ENCODE results near the gene UNC93A. TPM values are rescaled to one million over a fixed set of nuclear protein-coding genes. Genes with fewer than 3 reads are reported as not detected.

The UNC93A gene
- total RNA-seq, 2 experiments from 2014 or later: not detected

DNA sequence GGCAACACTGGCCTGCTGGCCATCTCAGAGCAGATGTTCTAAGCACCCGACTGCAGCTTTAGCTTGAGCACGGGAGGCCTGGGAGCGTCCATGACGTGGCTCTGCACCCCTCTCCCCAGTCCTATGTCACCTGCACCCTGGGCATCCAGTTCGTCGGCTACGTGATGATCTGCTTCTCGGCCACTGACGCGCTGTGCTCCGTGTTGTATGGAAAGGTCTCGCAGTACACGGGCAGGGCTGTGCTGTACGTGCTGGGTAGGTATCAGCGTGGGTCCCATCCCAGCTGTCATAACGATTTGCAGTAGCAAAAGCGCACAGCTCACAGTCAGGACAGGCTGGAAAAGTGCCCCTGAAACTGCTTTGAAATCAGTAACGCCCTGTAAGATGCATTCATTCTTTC is 14.7 kb downstream of the UNC93A start:
- TF ChIP-seq, protein P1, sequence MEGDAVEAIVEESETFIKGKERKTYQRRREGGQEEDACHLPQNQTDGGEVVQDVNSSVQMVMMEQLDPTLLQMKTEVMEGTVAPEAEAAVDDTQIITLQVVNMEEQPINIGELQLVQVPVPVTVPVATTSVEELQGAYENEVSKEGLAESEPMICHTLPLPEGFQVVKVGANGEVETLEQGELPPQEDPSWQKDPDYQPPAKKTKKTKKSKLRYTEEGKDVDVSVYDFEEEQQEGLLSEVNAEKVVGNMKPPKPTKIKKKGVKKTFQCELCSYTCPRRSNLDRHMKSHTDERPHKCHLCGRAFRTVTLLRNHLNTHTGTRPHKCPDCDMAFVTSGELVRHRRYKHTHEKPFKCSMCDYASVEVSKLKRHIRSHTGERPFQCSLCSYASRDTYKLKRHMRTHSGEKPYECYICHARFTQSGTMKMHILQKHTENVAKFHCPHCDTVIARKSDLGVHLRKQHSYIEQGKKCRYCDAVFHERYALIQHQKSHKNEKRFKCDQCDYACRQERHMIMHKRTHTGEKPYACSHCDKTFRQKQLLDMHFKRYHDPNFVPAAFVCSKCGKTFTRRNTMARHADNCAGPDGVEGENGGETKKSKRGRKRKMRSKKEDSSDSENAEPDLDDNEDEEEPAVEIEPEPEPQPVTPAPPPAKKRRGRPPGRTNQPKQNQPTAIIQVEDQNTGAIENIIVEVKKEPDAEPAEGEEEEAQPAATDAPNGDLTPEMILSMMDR (conservative IDR thresholded peaks at IDR 0.05; ENCODE audit: low read length): no peak
- no peak for TF ChIP-seq EZH2phosphoT487 (IDR thresholded peaks at IDR 0.05; ENCODE audit: borderline replicate concordance, low read depth, low read length)
- Histone ChIP-seq H3K4me3 (ENCODE audit: low read depth, low read length, poor library complexity, severe bottlenecking) (no peak overlapping the region), H3K9me3 (ENCODE audit: low read length) (no peaks in the 10 kb centered on the region), H2AFZ (ENCODE audit: low read length) (no peak overlapping the region), H3K27ac (ENCODE audit: low read depth, low read length, poor library complexity, severe bottlenecking) (no peak overlapping the region), H4K20me1 (ENCODE audit: insufficient read depth, low read length) (no peaks in the 10 kb centered on the region), H3K79me2 (ENCODE audit: insufficient read depth, low read depth, low read length) (no peaks in the 10 kb centered on the region), H3K36me3 (ENCODE audit: insufficient read depth, low read length) (no peaks in the 10 kb centered on the region), H3K4me2 (ENCODE audit: low read length) (no peak overlapping the region), H3K9me2 (ENCODE audit: insufficient read depth, low read length) (no peaks in the 10 kb centered on the region), H3K4me1 (ENCODE audit: insufficient read depth, low read length, poor library complexity, severe bottlenecking) (no peaks in the 10 kb centered on the region)
- CTCF ChIA-PET (ENCODE audit: unreplicated experiment): no interaction called here
- intact Hi-C loops (cut with micrococcal nuclease; ENCODE audit: unreplicated experiment): no loop called here
- POLR2A ChIA-PET: no interaction called here
- DNase-seq (ENCODE audit: low spot score): no peak
- BruUV-seq (replicated peaks): no TSS peak

DNA sequence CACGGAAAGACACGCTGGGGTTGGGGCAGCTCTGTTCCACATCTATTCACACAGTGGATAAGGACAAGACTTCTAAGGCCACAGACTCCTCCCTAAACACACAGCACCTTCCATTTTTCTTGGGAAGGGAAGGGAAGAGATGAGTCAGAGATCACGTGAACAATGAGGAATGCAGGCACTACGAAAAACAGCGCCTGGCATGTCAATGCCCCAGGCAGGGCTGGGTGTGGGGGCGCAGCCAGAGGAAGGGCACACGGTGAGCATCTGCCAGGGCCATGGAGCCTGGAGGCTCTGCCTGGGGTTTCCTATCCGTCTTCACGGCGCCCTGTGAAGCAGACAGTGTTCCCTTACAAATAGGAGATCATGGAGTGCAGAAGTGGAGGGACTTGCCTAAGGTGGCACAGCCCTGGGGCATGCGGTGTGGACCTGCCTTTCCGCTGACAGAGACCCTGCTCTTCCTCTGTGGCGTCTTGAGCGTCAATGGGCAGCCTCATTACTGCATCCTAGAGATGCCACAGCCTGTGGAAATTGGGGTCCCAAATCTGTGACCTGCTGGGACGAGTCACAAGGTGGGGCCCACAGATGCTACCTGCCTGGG is 15.4 kb downstream of the UNC93A start:
- H3K36me3 ChIP-seq (ENCODE audit: insufficient read depth, low read length): no peaks in the 10 kb centered on the region
- ChIA-PET CTCF (ENCODE audit: unreplicated experiment) (no interaction called here), POLR2A (no interaction called here)
- intact Hi-C loops (cut with micrococcal nuclease; ENCODE audit: unreplicated experiment): no loop called here
- BruUV-seq (replicated peaks): no TSS peak
- H3K4me1 ChIP-seq (ENCODE audit: insufficient read depth, low read length, poor library complexity, severe bottlenecking): no peaks in the 10 kb centered on the region
- TF ChIP-seq EZH2phosphoT487 (IDR thresholded peaks at IDR 0.05; ENCODE audit: borderline replicate concordance, low read depth, low read length): no peak
- TF ChIP-seq, protein P1 (conservative IDR thresholded peaks at IDR 0.05; ENCODE audit: low read length): no peak
- no peaks in the 10 kb centered on the region for H3K9me3 ChIP-seq (ENCODE audit: low read length)
- no peak overlapping the region for H3K4me2 ChIP-seq (ENCODE audit: low read length)
- H4K20me1 ChIP-seq (ENCODE audit: insufficient read depth, low read length): no peaks in the 10 kb centered on the region
- H2AFZ ChIP-seq (ENCODE audit: low read length): no peak overlapping the region
- no peaks in the 10 kb centered on the region for H3K79me2 ChIP-seq (ENCODE audit: insufficient read depth, low read depth, low read length)
- H3K4me3 ChIP-seq (ENCODE audit: low read depth, low read length, poor library complexity, severe bottlenecking): no peak overlapping the region
- no peak for DNase-seq (ENCODE audit: low spot score)
- no peaks in the 10 kb centered on the region for H3K9me2 ChIP-seq (ENCODE audit: insufficient read depth, low read length)
- H3K27ac ChIP-seq (ENCODE audit: low read depth, low read length, poor library complexity, severe bottlenecking): no peak overlapping the region

DNA sequence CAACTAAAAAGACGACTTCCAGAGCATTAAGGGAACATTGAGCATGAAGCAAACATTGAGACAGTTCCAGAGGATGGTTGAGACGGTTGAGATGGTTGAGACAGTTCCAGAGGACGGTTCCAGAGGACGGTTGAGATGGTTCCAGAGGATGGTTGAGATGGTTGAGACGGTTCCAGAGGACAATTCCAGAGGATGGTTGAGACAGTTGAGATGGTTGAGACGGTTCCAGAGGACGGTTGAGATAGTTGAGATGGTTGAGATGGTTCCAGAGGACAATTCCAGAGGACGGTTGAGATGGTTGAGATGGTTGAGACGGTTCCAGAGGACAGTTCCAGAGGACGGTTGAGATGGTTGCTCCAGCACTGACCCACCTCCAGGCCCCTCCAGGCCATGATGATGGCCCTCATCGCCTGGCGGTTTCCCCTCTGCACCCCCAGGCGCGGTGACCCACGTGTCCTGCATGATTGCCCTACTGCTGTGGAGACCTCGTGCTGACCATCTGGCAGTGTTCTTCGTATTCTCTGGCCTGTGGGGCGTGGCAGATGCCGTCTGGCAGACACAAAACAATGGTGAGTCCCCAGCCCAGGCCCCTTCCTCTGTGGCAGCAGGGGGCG is 16.3 kb downstream of the UNC93A start:
- DNase-seq (ENCODE audit: low spot score): no peak
- Histone ChIP-seq H3K9me3 (ENCODE audit: low read length) (no peaks in the 10 kb centered on the region), H3K4me1 (ENCODE audit: insufficient read depth, low read length, poor library complexity, severe bottlenecking) (no peaks in the 10 kb centered on the region), H2AFZ (ENCODE audit: low read length) (no peak overlapping the region), H3K79me2 (ENCODE audit: insufficient read depth, low read depth, low read length) (no peaks in the 10 kb centered on the region), H3K4me3 (ENCODE audit: low read depth, low read length, poor library complexity, severe bottlenecking) (no peak overlapping the region), H3K27ac (ENCODE audit: low read depth, low read length, poor library complexity, severe bottlenecking) (no peak overlapping the region), H3K9me2 (ENCODE audit: insufficient read depth, low read length) (no peaks in the 10 kb centered on the region), H4K20me1 (ENCODE audit: insufficient read depth, low read length) (no peaks in the 10 kb centered on the region), H3K36me3 (ENCODE audit: insufficient read depth, low read length) (no peaks in the 10 kb centered on the region), H3K4me2 (ENCODE audit: low read length) (no peak overlapping the region)
- CTCF ChIA-PET (ENCODE audit: unreplicated experiment): no interaction called here
- no TSS peak for BruUV-seq (replicated peaks)
- intact Hi-C loops (cut with micrococcal nuclease; ENCODE audit: unreplicated experiment): no loop called here
- POLR2A ChIA-PET: no interaction called here
- TF ChIP-seq, protein P1 (conservative IDR thresholded peaks at IDR 0.05; ENCODE audit: low read length): no peak
- TF ChIP-seq EZH2phosphoT487 (IDR thresholded peaks at IDR 0.05; ENCODE audit: borderline replicate concordance, low read depth, low read length): no peak
